ENCODE data around the gene VASN. TPM values are rescaled to one million over a fixed set of nuclear protein-coding genes. Genes with fewer than 3 reads are reported as not detected.

VASN gene
- total and polyA plus RNA-seq, 8 donors, result 11.3 to 28.3 (median 16.7) TPM

DNA sequence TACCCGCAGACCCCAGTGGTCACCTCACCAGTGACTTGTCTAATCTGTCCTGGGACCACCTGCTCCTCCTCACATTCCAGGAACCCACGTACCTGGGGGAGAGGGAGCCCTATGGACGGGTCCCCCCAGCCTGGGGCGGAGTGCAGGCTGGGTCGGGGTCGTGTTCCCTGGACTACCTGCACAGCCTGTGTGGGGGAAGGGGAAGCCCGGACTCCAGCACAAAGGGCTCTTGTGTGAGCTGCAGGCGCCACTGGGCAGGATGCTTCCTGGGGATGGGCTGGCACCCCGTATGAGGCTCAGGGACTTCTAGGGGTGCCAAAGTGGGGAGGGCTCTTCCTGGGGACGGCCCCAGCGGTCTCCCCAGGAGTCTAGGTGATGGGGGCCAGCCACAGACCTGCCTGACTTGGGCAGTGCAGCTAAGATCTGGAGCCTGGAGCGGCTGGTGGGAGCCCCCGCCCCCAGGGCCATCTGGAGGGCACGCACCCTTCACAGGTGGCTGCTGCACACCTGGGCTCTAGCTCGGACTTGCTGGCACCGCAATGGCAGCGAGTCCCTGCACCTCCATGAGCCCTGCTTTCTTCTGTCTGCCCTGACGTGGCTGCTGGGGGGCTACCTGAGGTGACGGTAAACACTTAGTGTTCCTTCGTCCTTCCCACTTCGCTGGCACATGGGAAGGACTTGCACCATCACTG, 7.5 kb downstream of the VASN start:
- no peaks in the 10 kb centered on the region for H3K9me3 ChIP-seq
- peaks cover 0 to 69% of the 10 kb centered on the region in 2 donors for H3K36me3 ChIP-seq
- H3K4me3 ChIP-seq, result no peak overlapping the region
- H3K27me3 ChIP-seq, result no peaks in the 10 kb centered on the region
- no peak for DNase-seq
- TF ChIP-seq, protein P1, sequence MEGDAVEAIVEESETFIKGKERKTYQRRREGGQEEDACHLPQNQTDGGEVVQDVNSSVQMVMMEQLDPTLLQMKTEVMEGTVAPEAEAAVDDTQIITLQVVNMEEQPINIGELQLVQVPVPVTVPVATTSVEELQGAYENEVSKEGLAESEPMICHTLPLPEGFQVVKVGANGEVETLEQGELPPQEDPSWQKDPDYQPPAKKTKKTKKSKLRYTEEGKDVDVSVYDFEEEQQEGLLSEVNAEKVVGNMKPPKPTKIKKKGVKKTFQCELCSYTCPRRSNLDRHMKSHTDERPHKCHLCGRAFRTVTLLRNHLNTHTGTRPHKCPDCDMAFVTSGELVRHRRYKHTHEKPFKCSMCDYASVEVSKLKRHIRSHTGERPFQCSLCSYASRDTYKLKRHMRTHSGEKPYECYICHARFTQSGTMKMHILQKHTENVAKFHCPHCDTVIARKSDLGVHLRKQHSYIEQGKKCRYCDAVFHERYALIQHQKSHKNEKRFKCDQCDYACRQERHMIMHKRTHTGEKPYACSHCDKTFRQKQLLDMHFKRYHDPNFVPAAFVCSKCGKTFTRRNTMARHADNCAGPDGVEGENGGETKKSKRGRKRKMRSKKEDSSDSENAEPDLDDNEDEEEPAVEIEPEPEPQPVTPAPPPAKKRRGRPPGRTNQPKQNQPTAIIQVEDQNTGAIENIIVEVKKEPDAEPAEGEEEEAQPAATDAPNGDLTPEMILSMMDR (IDR thresholded peaks at IDR 0.05), result no peak
- no peak overlapping the region for H3K27ac ChIP-seq
- intact Hi-C loops (cut with DNase I), result no loop called here
- H3K4me1 ChIP-seq, result peaks cover 28 to 51% of the 10 kb centered on the region in 2 donors
- ATAC-seq, result no peak

DNA sequence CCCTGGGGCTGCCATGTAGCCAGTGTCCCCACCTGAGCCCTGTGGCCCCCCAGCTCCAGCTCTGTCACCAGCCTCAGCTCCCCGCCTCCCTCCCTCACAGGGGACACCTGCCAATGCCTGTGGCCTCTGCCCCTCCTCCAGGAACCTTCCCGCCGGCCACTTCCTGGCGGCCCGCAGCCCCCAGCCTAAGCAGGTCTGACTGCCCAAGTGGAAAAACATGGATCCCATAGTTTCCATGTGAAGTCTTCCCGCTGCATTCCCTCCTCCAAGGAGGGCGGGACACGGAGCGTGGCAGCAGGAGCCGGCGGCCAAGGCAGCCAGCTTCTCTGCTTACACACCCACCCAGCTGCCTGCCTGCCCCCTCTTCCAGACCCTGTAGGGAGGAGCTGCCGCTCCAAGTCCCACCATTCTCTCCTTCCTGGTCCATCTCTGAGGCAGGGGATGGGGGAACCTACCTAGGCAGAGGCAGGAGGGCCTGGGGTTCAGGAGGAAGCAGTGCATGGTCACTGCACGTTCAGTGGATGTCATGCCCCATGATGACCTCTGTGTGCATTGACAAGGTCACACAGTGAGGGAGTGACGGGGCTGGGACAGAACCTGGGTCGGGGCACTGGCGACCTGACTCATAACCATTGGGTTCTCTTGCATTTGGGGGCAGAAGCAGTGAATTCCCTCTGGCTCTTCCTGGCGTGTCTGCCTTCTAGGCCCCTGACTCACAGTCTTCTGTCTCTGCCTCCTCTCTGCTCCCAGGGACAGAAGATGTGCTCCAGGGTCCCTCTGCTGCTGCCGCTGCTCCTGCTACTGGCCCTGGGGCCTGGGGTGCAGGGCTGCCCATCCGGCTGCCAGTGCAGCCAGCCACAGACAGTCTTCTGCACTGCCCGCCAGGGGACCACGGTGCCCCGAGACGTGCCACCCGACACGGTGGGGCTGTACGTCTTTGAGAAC, 8.7 kb downstream of the VASN start:
- intact Hi-C loops (cut with DNase I), result no loop called here
- TF ChIP-seq, protein P1 (IDR thresholded peaks at IDR 0.05), result no peak
- Histone ChIP-seq H3K9me3 (no peaks in the 10 kb centered on the region), H3K27ac (no peak overlapping the region), H3K36me3 (peaks cover 0 to 81% of the 10 kb centered on the region in 2 donors), H3K4me1 (peaks cover 16 to 38% of the 10 kb centered on the region in 2 donors), H3K4me3 (no peak overlapping the region), H3K27me3 (no peaks in the 10 kb centered on the region)
- ATAC-seq (no peak), DNase-seq (no peak)

DNA sequence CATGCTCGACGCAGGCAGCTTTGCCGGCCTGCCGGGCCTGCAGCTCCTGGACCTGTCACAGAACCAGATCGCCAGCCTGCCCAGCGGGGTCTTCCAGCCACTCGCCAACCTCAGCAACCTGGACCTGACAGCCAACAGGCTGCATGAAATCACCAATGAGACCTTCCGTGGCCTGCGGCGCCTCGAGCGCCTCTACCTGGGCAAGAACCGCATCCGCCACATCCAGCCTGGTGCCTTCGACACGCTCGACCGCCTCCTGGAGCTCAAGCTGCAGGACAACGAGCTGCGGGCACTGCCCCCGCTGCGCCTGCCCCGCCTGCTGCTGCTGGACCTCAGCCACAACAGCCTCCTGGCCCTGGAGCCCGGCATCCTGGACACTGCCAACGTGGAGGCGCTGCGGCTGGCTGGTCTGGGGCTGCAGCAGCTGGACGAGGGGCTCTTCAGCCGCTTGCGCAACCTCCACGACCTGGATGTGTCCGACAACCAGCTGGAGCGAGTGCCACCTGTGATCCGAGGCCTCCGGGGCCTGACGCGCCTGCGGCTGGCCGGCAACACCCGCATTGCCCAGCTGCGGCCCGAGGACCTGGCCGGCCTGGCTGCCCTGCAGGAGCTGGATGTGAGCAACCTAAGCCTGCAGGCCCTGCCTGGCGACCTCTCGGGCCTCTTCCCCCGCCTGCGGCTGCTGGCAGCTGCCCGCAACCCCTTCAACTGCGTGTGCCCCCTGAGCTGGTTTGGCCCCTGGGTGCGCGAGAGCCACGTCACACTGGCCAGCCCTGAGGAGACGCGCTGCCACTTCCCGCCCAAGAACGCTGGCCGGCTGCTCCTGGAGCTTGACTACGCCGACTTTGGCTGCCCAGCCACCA, 9.7 kb downstream of the VASN start:
- H3K4me3 ChIP-seq, result no peak overlapping the region
- TF ChIP-seq, protein P1 (IDR thresholded peaks at IDR 0.05), result no peak
- ATAC-seq (no peak), DNase-seq (no peak)
- intact Hi-C loops (cut with DNase I), result no loop called here
- H3K9me3 ChIP-seq, result no peaks in the 10 kb centered on the region
- no peaks in the 10 kb centered on the region for H3K27me3 ChIP-seq
- no peak overlapping the region for H3K27ac ChIP-seq
- H3K4me1 ChIP-seq, result peaks cover 7 to 29% of the 10 kb centered on the region in 2 donors
- peaks cover 0 to 84% of the 10 kb centered on the region in 2 donors for H3K36me3 ChIP-seq

DNA sequence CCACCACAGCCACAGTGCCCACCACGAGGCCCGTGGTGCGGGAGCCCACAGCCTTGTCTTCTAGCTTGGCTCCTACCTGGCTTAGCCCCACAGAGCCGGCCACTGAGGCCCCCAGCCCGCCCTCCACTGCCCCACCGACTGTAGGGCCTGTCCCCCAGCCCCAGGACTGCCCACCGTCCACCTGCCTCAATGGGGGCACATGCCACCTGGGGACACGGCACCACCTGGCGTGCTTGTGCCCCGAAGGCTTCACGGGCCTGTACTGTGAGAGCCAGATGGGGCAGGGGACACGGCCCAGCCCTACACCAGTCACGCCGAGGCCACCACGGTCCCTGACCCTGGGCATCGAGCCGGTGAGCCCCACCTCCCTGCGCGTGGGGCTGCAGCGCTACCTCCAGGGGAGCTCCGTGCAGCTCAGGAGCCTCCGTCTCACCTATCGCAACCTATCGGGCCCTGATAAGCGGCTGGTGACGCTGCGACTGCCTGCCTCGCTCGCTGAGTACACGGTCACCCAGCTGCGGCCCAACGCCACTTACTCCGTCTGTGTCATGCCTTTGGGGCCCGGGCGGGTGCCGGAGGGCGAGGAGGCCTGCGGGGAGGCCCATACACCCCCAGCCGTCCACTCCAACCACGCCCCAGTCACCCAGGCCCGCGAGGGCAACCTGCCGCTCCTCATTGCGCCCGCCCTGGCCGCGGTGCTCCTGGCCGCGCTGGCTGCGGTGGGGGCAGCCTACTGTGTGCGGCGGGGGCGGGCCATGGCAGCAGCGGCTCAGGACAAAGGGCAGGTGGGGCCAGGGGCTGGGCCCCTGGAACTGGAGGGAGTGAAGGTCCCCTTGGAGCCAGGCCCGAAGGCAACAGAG, 10.5 kb downstream of the VASN start:
- no peaks in the 10 kb centered on the region for H3K9me3 ChIP-seq
- H3K4me3 ChIP-seq, result no peak overlapping the region
- no peak for ATAC-seq
- intact Hi-C loops (cut with DNase I), result no loop called here
- no peak for DNase-seq
- H3K36me3 ChIP-seq, result peaks cover 0 to 93% of the 10 kb centered on the region in 2 donors
- no peaks in the 10 kb centered on the region for H3K27me3 ChIP-seq
- H3K27ac ChIP-seq, result no peak overlapping the region
- TF ChIP-seq, protein P1 (IDR thresholded peaks at IDR 0.05), result no peak
- H3K4me1 ChIP-seq, result peaks cover 0 to 20% of the 10 kb centered on the region in 2 donors

Data from left lung (tissue), 10 donors.